Measurements from ENCODE around the gene RRP8. TPM values are rescaled to one million over a fixed set of nuclear protein-coding genes. Genes with fewer than 3 reads are reported as not detected.

The RRP8 gene
- total and polyA plus RNA-seq, 10 of the 15 experiments (the other 5 are each of a cell fraction or from before 2014, with no cell fraction given) = 4.7 to 51.2 (median 23.9) TPM

DNA sequence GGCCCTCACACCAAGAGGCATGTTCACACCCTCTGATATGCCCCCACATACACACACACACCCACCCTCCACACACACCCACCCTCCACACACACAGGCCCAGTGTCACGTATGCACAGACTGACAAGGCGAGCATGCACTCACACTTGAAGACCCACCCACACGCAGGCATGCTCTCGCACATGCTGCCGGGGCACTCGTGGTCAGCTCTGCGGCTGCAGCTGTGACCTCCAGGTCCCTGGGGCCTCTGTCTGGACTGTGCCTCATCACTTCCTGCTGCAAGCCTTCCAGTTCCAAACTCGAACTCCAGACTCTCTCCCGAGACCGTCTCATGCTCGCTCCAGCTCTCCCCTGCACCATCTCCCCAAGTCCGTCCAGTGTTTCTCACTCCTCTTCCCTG, 42.7 kb upstream of the RRP8 start:
- FAIRE-seq = no peak
- H3K4me3 ChIP-seq = no peak overlapping the region
- SMC1A ChIA-PET (ENCODE audit: uncharacterized antibody, unreplicated experiment) = interaction anchor here (1.4 to 1.6 kb wide), 3 partner anchors 14 to 38 kb away, joined by 5 to 8 read pairs (median 6); partner anchors contain the start of gene MRPL17

More for the DNA sequence above, 42.7 kb upstream of the RRP8 start:
- Histone ChIP-seq H3K79me2 (ENCODE audit: control insufficient read depth, insufficient read depth, low read length) (no peaks in the 10 kb centered on the region), H4K20me1 (ENCODE audit: control insufficient read depth, insufficient read depth) (no peaks in the 10 kb centered on the region), H3K4me2 (ENCODE audit: control insufficient read depth, insufficient read depth) (peak overlapping the region; percentile 85), H3K27ac (ENCODE audit: control insufficient read depth, insufficient read depth) (no peak overlapping the region), H3K9ac (ENCODE audit: control insufficient read depth, insufficient read depth, low read length) (no peak overlapping the region), H3K4me1 (ENCODE audit: control insufficient read depth, insufficient read depth, low read length) (peaks cover 21% of the 10 kb centered on the region), H3K27me3 (replicated peaks in 1 of 2; ENCODE audit: control insufficient read depth in 2 of 2, insufficient read depth in 2 of 2, low read length in 1 of 2) (no peaks in the 10 kb centered on the region), H3K9me3 (replicated peaks; ENCODE audit: control insufficient read depth, insufficient read depth, low read length) (no peaks in the 10 kb centered on the region), H2AFZ (ENCODE audit: control insufficient read depth, low read depth, low read length) (peak overlapping the region; percentile 59; the same call in 1 of the 2 replicates), H3K36me3 (ENCODE audit: control insufficient read depth in 2 of 2, insufficient read depth in 2 of 2, low read length in 1 of 2) (no peaks in the 10 kb centered on the region)
- in situ Hi-C loops (cut with MboI) (no loop called here), intact Hi-C loops (cut with micrococcal nuclease; ENCODE audit: unreplicated experiment) (no loop called here)
- 50% methylated on average over 11 of the region's 12 CpGs for whole genome bisulfite sequencing (ENCODE audit: insufficient coverage, insufficient replicate concordance, low lambda C conversion rate, missing lambda C conversion rate)
- peak; percentile 90 for TF ChIP-seq NR2F1 (conservative IDR thresholded peaks at IDR 0.05)
- TF ChIP-seq TCF12 (IDR thresholded peaks at IDR 0.05; ENCODE audit: low read depth, low read length) = 0 out of 2 replicates have a peak, but pooled peaks have one; percentile 43
- peak; percentile 51; the same call in 1 of the 2 replicates for TF ChIP-seq RUNX3 (IDR thresholded peaks at IDR 0.05; ENCODE audit: low read length)
- TF ChIP-seq, protein P1, sequence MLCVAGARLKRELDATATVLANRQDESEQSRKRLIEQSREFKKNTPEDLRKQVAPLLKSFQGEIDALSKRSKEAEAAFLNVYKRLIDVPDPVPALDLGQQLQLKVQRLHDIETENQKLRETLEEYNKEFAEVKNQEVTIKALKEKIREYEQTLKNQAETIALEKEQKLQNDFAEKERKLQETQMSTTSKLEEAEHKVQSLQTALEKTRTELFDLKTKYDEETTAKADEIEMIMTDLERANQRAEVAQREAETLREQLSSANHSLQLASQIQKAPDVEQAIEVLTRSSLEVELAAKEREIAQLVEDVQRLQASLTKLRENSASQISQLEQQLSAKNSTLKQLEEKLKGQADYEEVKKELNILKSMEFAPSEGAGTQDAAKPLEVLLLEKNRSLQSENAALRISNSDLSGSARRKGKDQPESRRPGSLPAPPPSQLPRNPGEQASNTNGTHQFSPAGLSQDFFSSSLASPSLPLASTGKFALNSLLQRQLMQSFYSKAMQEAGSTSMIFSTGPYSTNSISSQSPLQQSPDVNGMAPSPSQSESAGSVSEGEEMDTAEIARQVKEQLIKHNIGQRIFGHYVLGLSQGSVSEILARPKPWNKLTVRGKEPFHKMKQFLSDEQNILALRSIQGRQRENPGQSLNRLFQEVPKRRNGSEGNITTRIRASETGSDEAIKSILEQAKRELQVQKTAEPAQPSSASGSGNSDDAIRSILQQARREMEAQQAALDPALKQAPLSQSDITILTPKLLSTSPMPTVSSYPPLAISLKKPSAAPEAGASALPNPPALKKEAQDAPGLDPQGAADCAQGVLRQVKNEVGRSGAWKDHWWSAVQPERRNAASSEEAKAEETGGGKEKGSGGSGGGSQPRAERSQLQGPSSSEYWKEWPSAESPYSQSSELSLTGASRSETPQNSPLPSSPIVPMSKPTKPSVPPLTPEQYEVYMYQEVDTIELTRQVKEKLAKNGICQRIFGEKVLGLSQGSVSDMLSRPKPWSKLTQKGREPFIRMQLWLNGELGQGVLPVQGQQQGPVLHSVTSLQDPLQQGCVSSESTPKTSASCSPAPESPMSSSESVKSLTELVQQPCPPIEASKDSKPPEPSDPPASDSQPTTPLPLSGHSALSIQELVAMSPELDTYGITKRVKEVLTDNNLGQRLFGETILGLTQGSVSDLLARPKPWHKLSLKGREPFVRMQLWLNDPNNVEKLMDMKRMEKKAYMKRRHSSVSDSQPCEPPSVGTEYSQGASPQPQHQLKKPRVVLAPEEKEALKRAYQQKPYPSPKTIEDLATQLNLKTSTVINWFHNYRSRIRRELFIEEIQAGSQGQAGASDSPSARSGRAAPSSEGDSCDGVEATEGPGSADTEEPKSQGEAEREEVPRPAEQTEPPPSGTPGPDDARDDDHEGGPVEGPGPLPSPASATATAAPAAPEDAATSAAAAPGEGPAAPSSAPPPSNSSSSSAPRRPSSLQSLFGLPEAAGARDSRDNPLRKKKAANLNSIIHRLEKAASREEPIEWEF (IDR thresholded peaks at IDR 0.05; ENCODE audit: insufficient replicate concordance, low read depth, low read length) = no peak
- TF ChIP-seq YY1 (IDR thresholded peaks at IDR 0.05; ENCODE audit: low read depth, low read length) = no peak
- peak; percentile 30; the same call in 1 of the 2 replicates for TF ChIP-seq IKZF1 (conservative IDR thresholded peaks at IDR 0.05)
- TF ChIP-seq BHLHE40 (IDR thresholded peaks at IDR 0.05; ENCODE audit: borderline replicate concordance in 1 of 2, low read depth in 2 of 2, low read length in 1 of 2) = peak; percentile 84 to 89
- TF ChIP-seq MEF2B (IDR thresholded peaks at IDR 0.05; ENCODE audit: partially characterized antibody, poor library complexity, severe bottlenecking) = peak; percentile 60
- no peak for TF ChIP-seq YBX1 (IDR thresholded peaks at IDR 0.05)
- 0 out of 2 replicates have a peak, but pooled peaks have one; percentile 42 for TF ChIP-seq BCL11A (IDR thresholded peaks at IDR 0.05; ENCODE audit: low read depth, low read length)
- TF ChIP-seq GATAD2B (conservative IDR thresholded peaks at IDR 0.05; ENCODE audit: low read depth) = 0 out of 2 replicates have a peak, but pooled peaks have one; percentile 24
- TF ChIP-seq, protein P2, sequence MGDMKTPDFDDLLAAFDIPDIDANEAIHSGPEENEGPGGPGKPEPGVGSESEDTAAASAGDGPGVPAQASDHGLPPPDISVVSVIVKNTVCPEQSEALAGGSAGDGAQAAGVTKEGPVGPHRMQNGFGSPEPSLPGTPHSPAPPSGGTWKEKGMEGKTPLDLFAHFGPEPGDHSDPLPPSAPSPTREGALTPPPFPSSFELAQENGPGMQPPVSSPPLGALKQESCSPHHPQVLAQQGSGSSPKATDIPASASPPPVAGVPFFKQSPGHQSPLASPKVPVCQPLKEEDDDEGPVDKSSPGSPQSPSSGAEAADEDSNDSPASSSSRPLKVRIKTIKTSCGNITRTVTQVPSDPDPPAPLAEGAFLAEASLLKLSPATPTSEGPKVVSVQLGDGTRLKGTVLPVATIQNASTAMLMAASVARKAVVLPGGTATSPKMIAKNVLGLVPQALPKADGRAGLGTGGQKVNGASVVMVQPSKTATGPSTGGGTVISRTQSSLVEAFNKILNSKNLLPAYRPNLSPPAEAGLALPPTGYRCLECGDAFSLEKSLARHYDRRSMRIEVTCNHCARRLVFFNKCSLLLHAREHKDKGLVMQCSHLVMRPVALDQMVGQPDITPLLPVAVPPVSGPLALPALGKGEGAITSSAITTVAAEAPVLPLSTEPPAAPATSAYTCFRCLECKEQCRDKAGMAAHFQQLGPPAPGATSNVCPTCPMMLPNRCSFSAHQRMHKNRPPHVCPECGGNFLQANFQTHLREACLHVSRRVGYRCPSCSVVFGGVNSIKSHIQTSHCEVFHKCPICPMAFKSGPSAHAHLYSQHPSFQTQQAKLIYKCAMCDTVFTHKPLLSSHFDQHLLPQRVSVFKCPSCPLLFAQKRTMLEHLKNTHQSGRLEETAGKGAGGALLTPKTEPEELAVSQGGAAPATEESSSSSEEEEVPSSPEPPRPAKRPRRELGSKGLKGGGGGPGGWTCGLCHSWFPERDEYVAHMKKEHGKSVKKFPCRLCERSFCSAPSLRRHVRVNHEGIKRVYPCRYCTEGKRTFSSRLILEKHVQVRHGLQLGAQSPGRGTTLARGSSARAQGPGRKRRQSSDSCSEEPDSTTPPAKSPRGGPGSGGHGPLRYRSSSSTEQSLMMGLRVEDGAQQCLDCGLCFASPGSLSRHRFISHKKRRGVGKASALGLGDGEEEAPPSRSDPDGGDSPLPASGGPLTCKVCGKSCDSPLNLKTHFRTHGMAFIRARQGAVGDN (IDR thresholded peaks at IDR 0.05) = peak; percentile 47; the same call in 1 of the 2 replicates
- no peak for TF ChIP-seq ZSCAN29 (IDR thresholded peaks at IDR 0.05)
- no TSS peak for BruUV-seq (replicated peaks)
- ChIA-PET CTCF (interaction anchor here (1.1 to 4.7 kb wide), 3 partner anchors 13 to 18 kb away, joined by 3 to 22 read pairs (median 6); no protein-coding TSS in a partner anchor), RAD21 (ENCODE audit: unreplicated experiment) (interaction anchor here (1.4 kb wide), 1 partner anchor 18 kb away, joined by 3 read pairs; no protein-coding TSS in a partner anchor), POLR2A (interaction anchor here (0.7 to 2.5 kb wide), 3 partner anchors 34 to 119 kb away, joined by 3 to 10 read pairs (median 3); partner anchors contain the start of gene TAF10)
- peak; percentile 37 for ATAC-seq
- DNase-seq (ENCODE audit: low read depth, low spot score) = no peak

Data from GM12878 (cell line).